AG04450 (cell line): ENCODE data around the gene SEC24B. TPM values are rescaled to one million over a fixed set of nuclear protein-coding genes. Genes with fewer than 3 reads are reported as not detected.

ENCODE experiments used
- CTCF ChIA-PET: fragments of 300-600, 350-600 bp; formaldehyde crosslinking; extraction: SDS; loops from one replicate; lab custom pipeline; 2022; ENCODE audit warnings: antibody characterized with exemption, inconsistent platforms; lab: Charles Lee
- POLR2A ChIA-PET: fragments of 350-600 bp; formaldehyde crosslinking; extraction: SDS; loops from one replicate; lab custom pipeline; 2021; ENCODE audit warnings: antibody characterized with exemption, inconsistent platforms; lab: Yijun Ruan, JAX
- DNase-seq: peaks from one replicate; pipeline ENCODE4 v3.0.0-alpha.2; 2011; ENCODE audit warnings: low read depth, low spot score
- H3K27ac ChIP-seq: one replicate; pipeline ENCODE4 v1.5.1; 2012; ENCODE audit warnings: low read depth, low read length, control low read depth
- H3K27me3 ChIP-seq: one replicate; pipeline ENCODE4 v1.6.0; 2012; ENCODE audit warnings: low read length; ENCODE audit not compliant: control insufficient read depth, insufficient read depth
- H3K4me3 ChIP-seq: 2 replicates; pipeline ENCODE4 v1.5.1; 2011; ENCODE audit warnings: mild to moderate bottlenecking, low read depth, low read length, control low read depth
- H3K9me3 ChIP-seq: 2 replicates; pipeline ENCODE4 v1.5.1; 2012; ENCODE audit warnings: low read length; ENCODE audit not compliant: control insufficient read depth, insufficient read depth
- CTCF ChIP-seq: IDR thresholded peaks from 2 replicates; pipeline ENCODE4 v1.5.1; 2011; ENCODE audit warnings: low read depth, low read length, control low read depth, inconsistent platforms
- polyA plus RNA-seq: library from polyadenylated mRNA; depleted of rRNA; stranded (reverse); fragments of >200 nt; gene quantifications from 2 replicates; pipeline ENCODE4 v1.2.3, GENCODE V29; 2011

SEC24B gene
- polyA plus RNA-seq, 1 experiment: 55.9 TPM

- Histone ChIP-seq H3K27ac (no peak overlapping the region), H3K27me3 (no peaks in the 10 kb centered on the region), H3K9me3 (no peaks in the 10 kb centered on the region), H3K4me3 (no peak overlapping the region)
- ChIA-PET POLR2A (no interaction called here), CTCF (interaction anchor here (1.0 kb wide), 1 partner anchor 573 kb away, joined by 3 read pairs; no protein-coding TSS in a partner anchor)
- DNase-seq: no peak
- no peak for TF ChIP-seq CTCF
Measured at GRCh38 chr4:109407027-109407737, 26.4 kb upstream of the SEC24B start.

GRCh38 chr4:109408711-109409110 lies 24.9 kb upstream of the SEC24B start:
- H3K27me3 ChIP-seq: no peaks in the 10 kb centered on the region
- H3K4me3 ChIP-seq: no peak overlapping the region
- no peak for TF ChIP-seq CTCF
- DNase-seq: no peak
- CTCF ChIA-PET: interaction anchor here (1.0 kb wide), 1 partner anchor 578 kb away, joined by 3 read pairs; no protein-coding TSS in a partner anchor
- no peaks in the 10 kb centered on the region for H3K9me3 ChIP-seq
- no peak overlapping the region for H3K27ac ChIP-seq
- POLR2A ChIA-PET: no interaction called here

GRCh38 chr4:109410226-109410625 lies 23.4 kb upstream of the SEC24B start:
- POLR2A ChIA-PET: no interaction called here
- DNase-seq: no peak
- Histone ChIP-seq H3K9me3 (no peaks in the 10 kb centered on the region), H3K27me3 (no peaks in the 10 kb centered on the region), H3K4me3 (no peak overlapping the region), H3K27ac (no peak overlapping the region)
- CTCF ChIA-PET: interaction anchor here (0.6 to 1.0 kb wide), 3 partner anchors 11 to 1350 kb away, joined by 3 to 4 read pairs (median 3); no protein-coding TSS in a partner anchor
- no peak for TF ChIP-seq CTCF

GRCh38 chr4:109410776-109411175 lies 22.8 kb upstream of the SEC24B start:
- no peaks in the 10 kb centered on the region for H3K27me3 ChIP-seq
- CTCF ChIA-PET: interaction anchor here (0.8 to 1.7 kb wide), 2 partner anchors 23 to 577 kb away, joined by 3 to 10 read pairs; partner anchors contain the start of gene SEC24B
- TF ChIP-seq CTCF: no peak
- no peak overlapping the region for H3K4me3 ChIP-seq
- POLR2A ChIA-PET: no interaction called here
- H3K9me3 ChIP-seq: no peaks in the 10 kb centered on the region
- DNase-seq: no peak
- no peak overlapping the region for H3K27ac ChIP-seq

GRCh38 chr4:109411964-109412363 lies 21.7 kb upstream of the SEC24B start:
- no peak for TF ChIP-seq CTCF
- Histone ChIP-seq H3K4me3 (no peak overlapping the region), H3K27ac (no peak overlapping the region), H3K27me3 (no peaks in the 10 kb centered on the region), H3K9me3 (no peaks in the 10 kb centered on the region)
- no peak for DNase-seq
- POLR2A ChIA-PET: no interaction called here
- CTCF ChIA-PET: interaction anchor here (0.8 to 1.7 kb wide), 3 partner anchors 16 to 728 kb away, joined by 3 to 10 read pairs (median 3); partner anchors contain the start of gene SEC24B
